ENCODE measurements around the gene MTR.
"Not testable (repeated sequence)": the region's sequence is repeated elsewhere in the genome, so short reads cannot be mapped to it uniquely, and the experiment has no call there.

MTR gene

GRCh38 chr1:236835491-236835890 lies 40.4 kb downstream of the MTR start:
- no peak for DNase-seq

GRCh38 chr1:236836157-236836556 lies 41.1 kb downstream of the MTR start:
- DNase-seq = no peak

GRCh38 chr1:236837115-236837514 lies 42.0 kb downstream of the MTR start:
- DNase-seq = no peak

GRCh38 chr1:236837897-236838296 lies 42.8 kb downstream of the MTR start:
- DNase-seq = no peak

- no peak for DNase-seq
Measured at GRCh38 chr1:236841341-236841740, 46.2 kb downstream of the MTR start.

GRCh38 chr1:236844499-236845271 lies 49.6 kb downstream of the MTR start:
- no peak for DNase-seq

GRCh38 chr1:236845830-236846229 lies 50.7 kb downstream of the MTR start:
- no peak for DNase-seq

GRCh38 chr1:236848274-236848923 lies 53.3 kb downstream of the MTR start:
- DNase-seq = no peak

- DNase-seq = no peak
Measured at GRCh38 chr1:236850077-236850979, 55.2 kb downstream of the MTR start.

- DNase-seq = no peak
Measured at GRCh38 chr1:236851871-236852270, 56.8 kb downstream of the MTR start.

GRCh38 chr1:236853921-236854604 lies 59.0 kb downstream of the MTR start:
- DNase-seq = no peak

GRCh38 chr1:236854605-236854983 lies 59.5 kb downstream of the MTR start:
- DNase-seq = no peak

- DNase-seq = not testable (repeated sequence)
Measured at GRCh38 chr1:236856649-236857048, 61.6 kb downstream of the MTR start.

GRCh38 chr1:236858165-236858564 lies 63.1 kb downstream of the MTR start:
- DNase-seq = no peak

GRCh38 chr1:236860101-236860500 lies 65.0 kb downstream of the MTR start:
- DNase-seq = no peak

- no peak for DNase-seq
Measured at GRCh38 chr1:236860674-236861073, 65.6 kb downstream of the MTR start.

- no peak for DNase-seq
Measured at GRCh38 chr1:236861560-236862218, 66.6 kb downstream of the MTR start.

- no peak for DNase-seq
Measured at GRCh38 chr1:236862219-236862591, 67.1 kb downstream of the MTR start.

- DNase-seq = no peak
Measured at GRCh38 chr1:236862615-236863211, 67.6 kb downstream of the MTR start.

GRCh38 chr1:236864211-236864610 lies 69.1 kb downstream of the MTR start:
- no peak for DNase-seq

GRCh38 chr1:236864996-236865817 lies 70.1 kb downstream of the MTR start:
- no peak for DNase-seq

Data from stimulated activated CD4-positive, alpha-beta T cell treated with anti-CD3 and anti-CD28 coated beads, Interleukin-4, amount 100 ng/mL, for 24 hours (primary cell).